H1 (cell line): ENCODE data around the gene SNX3. TPM values are rescaled to one million over a fixed set of nuclear protein-coding genes. Genes with fewer than 3 reads are reported as not detected.

Experiments used
- GTF2F1 ChIP-seq: IDR thresholded peaks from 2 replicates; pipeline ENCODE4 v1.6.1; 2012; ENCODE audit warnings: low read depth, low read length, improper control_type of control experiment, borderline replicate concordance
- KDM4A ChIP-seq: IDR thresholded peaks from one replicate; pipeline ENCODE4 v1.7.1; 2012; ENCODE audit warnings: low read depth, mild to moderate bottlenecking, moderate library complexity, low read length, inconsistent platforms; ENCODE audit not compliant: severe bottlenecking
- KDM5A ChIP-seq: fragments of 200-600 bp; IDR thresholded peaks from 2 replicates; pipeline ENCODE4 v1.7.1; 2012; ENCODE audit warnings: mild to moderate bottlenecking, low read length, inconsistent platforms, mixed read lengths
- POLR2A ChIP-seq, 2 experiments: IDR thresholded peaks; 1 replicate in 1 of 2; 2 replicates in 1 of 2; pipeline ENCODE4 v1.6.1; 2011; ENCODE audit warnings: low read depth in 2 of 2, low read length in 2 of 2, mild to moderate bottlenecking in 2 of 2; ENCODE audit errors: control extremely low read depth in 1 of 2
- RAD21 ChIP-seq, 2 experiments: IDR thresholded peaks in 1 of 2; conservative IDR thresholded peaks in 1 of 2; 2 replicates each; pipeline ENCODE4 v1.6.1; 2011; ENCODE audit warnings: low read depth in 2 of 2, low read length in 2 of 2, improper control_type of control experiment in 1 of 2, inconsistent platforms in 1 of 2, mild to moderate bottlenecking in 1 of 2, moderate library complexity in 1 of 2
- RBBP5 ChIP-seq: IDR thresholded peaks from 2 replicates; pipeline ENCODE4 v1.7.1; 2012; ENCODE audit warnings: low read depth, mild to moderate bottlenecking, inconsistent platforms, low read length, moderate library complexity, borderline replicate concordance
- RNF2 ChIP-seq: fragments of 200-900, 300-1000 bp; sonication (generic); IDR thresholded peaks from 2 replicates; pipeline ENCODE4 v1.7.1; 2016; ENCODE audit warnings: borderline replicate concordance, low read depth, mild to moderate bottlenecking, antibody characterized with exemption, low read length; ENCODE audit not compliant: poor library complexity, severe bottlenecking; ENCODE audit errors: missing control alignments
- RXRA ChIP-seq: IDR thresholded peaks from 2 replicates; pipeline ENCODE4 v1.6.1; 2011; ENCODE audit warnings: low read depth, mild to moderate bottlenecking, low read length, moderate library complexity; ENCODE audit not compliant: insufficient read depth
- SUZ12 ChIP-seq: fragments of 200-600 bp; sonication (generic); IDR thresholded peaks from 2 replicates; pipeline ENCODE4 v1.6.1; 2012; ENCODE audit warnings: mild to moderate bottlenecking, inconsistent platforms, low read length, moderate library complexity, mixed read lengths
- TEAD4 ChIP-seq: IDR thresholded peaks from 2 replicates; pipeline ENCODE4 v1.6.1; 2012; ENCODE audit warnings: low read depth, low read length, inconsistent platforms, mixed read lengths
- ZNF274 ChIP-seq: IDR thresholded peaks from 2 replicates; pipeline ENCODE4 v1.7.0; 2012; ENCODE audit warnings: low read length, borderline replicate concordance; ENCODE audit errors: extremely low read depth
- polyA plus RNA-seq, 7 experiments: library from polyadenylated mRNA; depleted of rRNA in 3 of 7; stranded (reverse) in 5 of 7; unstranded in 2 of 7; fragments of >200 nt in 5 of 7; fragments of 200-250 nt in 2 of 7; gene quantifications; 1 replicate in 5 of 7; 2 replicates in 1 of 7; 4 replicates in 1 of 7; pipeline versions ENCODE4 v1.2.1 to v1.2.3, GENCODE V29; 2011 to 2013; ENCODE audit warnings: missing spikeins in 2 of 7, mixed read lengths in 2 of 7
- total RNA-seq: library from RNA; stranded (reverse); fragmentation: NEBNext Ultra II Directional; extraction: Animal tissue kit (Norgen Biotek cat#: 25700); gene quantifications from 2 replicates; pipeline ENCODE4 v1.2.1, GENCODE V29; 2021
- TF ChIP-seq, protein P1 (sequence below): IDR thresholded peaks from 2 replicates; pipeline ENCODE4 v1.6.1; 2011; ENCODE audit warnings: low read depth, mild to moderate bottlenecking, low read length; ENCODE audit not compliant: insufficient read depth

Gene SNX3
- total and polyA plus RNA-seq, 2 of the 8 experiments (the other 6 are each of a cell fraction or from before 2014, with no cell fraction given), result 72.5 to 150 TPM

DNA sequence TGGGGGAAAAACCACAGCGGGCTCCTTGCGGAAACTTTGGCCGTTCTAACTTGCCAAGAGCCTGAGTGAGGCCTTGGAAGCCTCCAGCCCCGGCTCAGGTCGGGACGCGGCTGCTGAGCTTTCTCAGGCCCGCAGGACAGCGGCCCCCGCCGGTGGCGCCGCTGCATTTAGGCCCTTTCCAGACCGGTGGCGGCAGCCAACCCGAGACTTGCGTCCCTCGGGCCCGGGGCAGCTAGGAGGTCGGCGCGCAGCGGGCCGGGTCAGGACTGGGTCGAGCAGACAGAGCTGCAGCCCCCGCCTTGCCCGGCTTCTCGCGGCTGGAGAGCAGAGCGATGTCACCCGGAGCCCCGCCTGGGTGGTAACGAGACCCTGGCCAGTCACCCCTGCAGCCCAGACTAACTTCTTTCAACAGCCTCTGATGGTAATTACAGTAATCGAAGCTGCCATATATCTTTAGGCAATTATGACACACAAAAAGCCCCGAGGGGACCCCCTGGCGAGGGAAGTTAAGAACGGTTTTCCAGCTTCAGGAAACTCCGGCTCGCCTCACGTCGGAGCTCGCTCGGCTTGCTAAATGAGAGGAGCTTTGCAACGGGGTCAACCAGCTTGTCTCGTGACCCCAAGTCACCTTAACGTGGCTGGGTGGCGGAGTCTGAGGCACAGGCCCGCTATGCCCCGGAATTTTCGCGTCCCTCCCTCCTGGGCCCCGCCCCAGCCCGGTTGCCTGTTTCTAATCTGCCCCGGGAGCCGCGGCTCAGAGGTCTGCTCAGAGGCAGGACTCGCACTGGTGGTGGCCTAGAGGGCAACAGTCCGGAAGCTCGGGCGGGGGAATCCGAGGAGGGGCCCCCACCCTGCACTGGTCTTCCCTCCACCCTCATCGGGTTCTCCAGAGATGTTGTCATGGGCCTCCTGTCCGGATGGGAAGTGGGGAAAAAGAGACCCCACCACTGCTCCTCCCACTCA is 92.1 kb downstream of the SNX3 start (continued):
- peak; percentile 90 for TF ChIP-seq SUZ12
- TF ChIP-seq RNF2, result peak; percentile 93
- no peak for TF ChIP-seq GTF2F1
- no peak for TF ChIP-seq TEAD4
- no peak for TF ChIP-seq KDM5A
- TF ChIP-seq RBBP5, result 0 out of 2 replicates have a peak, but pooled peaks have one; percentile 3
- no peak for TF ChIP-seq ZNF274
- TF ChIP-seq RXRA, result no peak
- peak in 1 of 2 experiments; percentile 22; a peak in 1 of 4 replicates for TF ChIP-seq RAD21 (IDR thresholded peaks at IDR 0.05 in 1 of 2, conservative IDR thresholded peaks at IDR 0.05 in 1 of 2; ENCODE audit: low read depth in 2 of 2, low read length in 2 of 2)
- TF ChIP-seq, protein P1, sequence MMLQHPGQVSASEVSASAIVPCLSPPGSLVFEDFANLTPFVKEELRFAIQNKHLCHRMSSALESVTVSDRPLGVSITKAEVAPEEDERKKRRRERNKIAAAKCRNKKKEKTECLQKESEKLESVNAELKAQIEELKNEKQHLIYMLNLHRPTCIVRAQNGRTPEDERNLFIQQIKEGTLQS, result no peak
- TF ChIP-seq KDM4A, result no peak
- TF ChIP-seq POLR2A (IDR thresholded peaks at IDR 0.05; ENCODE audit: control extremely low read depth in 1 of 2, low read depth in 2 of 2, low read length in 2 of 2), result no peak
